ENCODE results near the gene GTSE1. TPM values are rescaled to one million over a fixed set of nuclear protein-coding genes. Genes with fewer than 3 reads are reported as not detected.

Gene GTSE1
- polyA plus RNA-seq, 2 of the 4 experiments (the other 2 are of a cell fraction), result 11.5 to 25.7 TPM

DNA sequence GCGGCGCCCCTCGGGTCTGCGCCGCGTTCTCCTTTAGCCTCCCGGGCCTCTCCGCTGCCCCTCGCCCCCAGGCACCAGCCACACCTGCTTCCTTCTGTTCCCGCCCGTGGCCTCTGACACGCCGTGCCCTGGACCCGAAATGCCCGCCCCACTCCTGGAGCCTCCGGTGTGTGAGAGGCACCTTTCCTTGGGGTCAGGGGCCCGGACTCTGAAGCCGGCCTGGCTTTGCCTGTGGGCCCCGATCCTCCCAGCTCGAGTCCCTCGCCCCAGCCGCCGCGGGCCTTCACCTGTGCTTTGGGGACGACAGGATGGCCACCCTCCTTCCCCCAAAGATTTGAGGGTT is 45.9 kb upstream of the GTSE1 start:
- no peak for FAIRE-seq
- Histone ChIP-seq H3K4me3 (peak overlapping the region; percentile 96), H3K4me1 (peaks cover 5% of the 10 kb centered on the region; the same call in 1 of the 3 replicates), H3K9me3 (no peaks in the 10 kb centered on the region), H3K4me2 (peak overlapping the region; percentile 96), H3K27ac (peak overlapping the region; percentile 95 to 96)
- no peak for TF ChIP-seq JUN (IDR thresholded peaks at IDR 0.05)
- TF ChIP-seq HEYL (CRISPR knock-in tag; IDR thresholded peaks at IDR 0.05), result no peak
- TF ChIP-seq, protein P1, sequence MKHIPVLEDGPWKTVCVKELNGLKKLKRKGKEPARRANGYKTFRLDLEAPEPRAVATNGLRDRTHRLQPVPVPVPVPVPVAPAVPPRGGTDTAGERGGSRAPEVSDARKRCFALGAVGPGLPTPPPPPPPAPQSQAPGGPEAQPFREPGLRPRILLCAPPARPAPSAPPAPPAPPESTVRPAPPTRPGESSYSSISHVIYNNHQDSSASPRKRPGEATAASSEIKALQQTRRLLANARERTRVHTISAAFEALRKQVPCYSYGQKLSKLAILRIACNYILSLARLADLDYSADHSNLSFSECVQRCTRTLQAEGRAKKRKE (CRISPR knock-in tag; IDR thresholded peaks at IDR 0.05; ENCODE audit: low read depth), result no peak
- TF ChIP-seq TP53 (CRISPR knock-in tag; IDR thresholded peaks at IDR 0.05), result no peak
- no peak for TF ChIP-seq NPAS2 (CRISPR knock-in tag; IDR thresholded peaks at IDR 0.05; ENCODE audit: borderline replicate concordance)
- TF ChIP-seq, protein P2, sequence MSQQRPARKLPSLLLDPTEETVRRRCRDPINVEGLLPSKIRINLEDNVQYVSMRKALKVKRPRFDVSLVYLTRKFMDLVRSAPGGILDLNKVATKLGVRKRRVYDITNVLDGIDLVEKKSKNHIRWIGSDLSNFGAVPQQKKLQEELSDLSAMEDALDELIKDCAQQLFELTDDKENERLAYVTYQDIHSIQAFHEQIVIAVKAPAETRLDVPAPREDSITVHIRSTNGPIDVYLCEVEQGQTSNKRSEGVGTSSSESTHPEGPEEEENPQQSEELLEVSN (IDR thresholded peaks at IDR 0.05; ENCODE audit: borderline replicate concordance, low read depth), result no peak
- TF ChIP-seq JUNB (IDR thresholded peaks at IDR 0.05), result no peak
- no peak for TF ChIP-seq FOSL2 (IDR thresholded peaks at IDR 0.05)
- no peak for TF ChIP-seq FOSL2 (CRISPR knock-in tag; IDR thresholded peaks at IDR 0.05)
- TF ChIP-seq KDM1A (IDR thresholded peaks at IDR 0.05; ENCODE audit: low read depth), result no peak
- no peak for TF ChIP-seq CEBPB (IDR thresholded peaks at IDR 0.05)
- no peak for TF ChIP-seq ZC3H11A (IDR thresholded peaks at IDR 0.05)
- TF ChIP-seq HDAC2 (IDR thresholded peaks at IDR 0.05), result no peak
- no peak for TF ChIP-seq RFX5 (IDR thresholded peaks at IDR 0.05)
- TF ChIP-seq EHMT2 (IDR thresholded peaks at IDR 0.05; ENCODE audit: low read depth), result no peak
- no peak for TF ChIP-seq MYC (IDR thresholded peaks at IDR 0.05; ENCODE audit: borderline replicate concordance, low read length)
- peak in 1 of 2 experiments; percentile 35; a peak in 3 of 6 replicates for ATAC-seq
- DNase-seq (ENCODE audit: low read depth in 1 of 2, low spot score in 1 of 2), result no peak
- CTCF ChIA-PET, result interaction anchor here (1.0 to 1.3 kb wide), 2 partner anchors 25 to 129 kb away, joined by 3 to 6 read pairs; no protein-coding TSS in a partner anchor
- 0% methylated on average over 1 of the region's 25 CpGs for WGBS (ENCODE audit: missing lambda C conversion rate)
- POLR2A ChIA-PET, result interaction anchor here (1.0 kb wide), 1 partner anchor 17 kb away, joined by 6 read pairs; the partner anchor contains the start of gene TTC38

DNA sequence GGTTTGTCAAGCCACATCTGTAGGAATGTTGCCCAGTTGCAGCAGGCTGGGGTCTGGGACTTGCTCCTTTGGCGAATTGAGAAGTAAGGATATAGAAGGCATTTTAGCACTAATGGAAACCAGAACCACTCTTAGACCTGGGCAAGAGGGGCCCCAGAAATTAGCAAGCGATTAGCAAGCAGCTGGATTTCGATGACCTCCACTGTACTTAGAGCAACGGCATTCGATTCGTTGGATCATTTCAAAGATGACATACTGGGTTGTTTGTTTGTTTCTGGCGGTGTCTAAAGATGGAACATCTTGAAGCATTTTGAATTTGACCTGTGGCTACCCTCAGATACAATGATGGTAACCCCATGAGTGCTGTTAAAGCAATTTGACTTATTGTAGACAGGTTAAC is 45.4 kb upstream of the GTSE1 start:
- H3K27ac ChIP-seq, result peak overlapping the region in 1 of 2 experiments; percentile 96; a peak in 3 of 6 replicates
- FAIRE-seq (no peak), DNase-seq (ENCODE audit: low read depth in 1 of 2, low spot score in 1 of 2) (no peak), ATAC-seq (no peak)
- ChIA-PET POLR2A (no interaction called here), CTCF (no interaction called here)
- H3K9me3 ChIP-seq, result no peaks in the 10 kb centered on the region
- 95% methylated on average over 7 of the region's 7 CpGs for WGBS (ENCODE audit: missing lambda C conversion rate)
- peaks cover 5% of the 10 kb centered on the region; the same call in 1 of the 3 replicates for H3K4me1 ChIP-seq
- H3K4me3 ChIP-seq, result peak overlapping the region; percentile 96; the same call in 2 of the 3 replicates
- peak overlapping the region; percentile 96 for H3K4me2 ChIP-seq
- TF ChIP-seq, protein P3, sequence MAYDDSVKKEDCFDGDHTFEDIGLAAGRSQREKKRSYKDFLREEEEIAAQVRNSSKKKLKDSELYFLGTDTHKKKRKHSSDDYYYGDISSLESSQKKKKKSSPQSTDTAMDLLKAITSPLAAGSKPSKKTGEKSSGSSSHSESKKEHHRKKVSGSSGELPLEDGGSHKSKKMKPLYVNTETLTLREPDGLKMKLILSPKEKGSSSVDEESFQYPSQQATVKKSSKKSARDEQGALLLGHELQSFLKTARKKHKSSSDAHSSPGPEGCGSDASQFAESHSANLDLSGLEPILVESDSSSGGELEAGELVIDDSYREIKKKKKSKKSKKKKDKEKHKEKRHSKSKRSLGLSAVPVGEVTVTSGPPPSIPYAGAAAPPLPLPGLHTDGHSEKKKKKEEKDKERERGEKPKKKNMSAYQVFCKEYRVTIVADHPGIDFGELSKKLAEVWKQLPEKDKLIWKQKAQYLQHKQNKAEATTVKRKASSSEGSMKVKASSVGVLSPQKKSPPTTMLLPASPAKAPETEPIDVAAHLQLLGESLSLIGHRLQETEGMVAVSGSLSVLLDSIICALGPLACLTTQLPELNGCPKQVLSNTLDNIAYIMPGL (CRISPR knock-in tag; IDR thresholded peaks at IDR 0.05; ENCODE audit: borderline replicate concordance), result no peak
- TF ChIP-seq, protein P4, sequence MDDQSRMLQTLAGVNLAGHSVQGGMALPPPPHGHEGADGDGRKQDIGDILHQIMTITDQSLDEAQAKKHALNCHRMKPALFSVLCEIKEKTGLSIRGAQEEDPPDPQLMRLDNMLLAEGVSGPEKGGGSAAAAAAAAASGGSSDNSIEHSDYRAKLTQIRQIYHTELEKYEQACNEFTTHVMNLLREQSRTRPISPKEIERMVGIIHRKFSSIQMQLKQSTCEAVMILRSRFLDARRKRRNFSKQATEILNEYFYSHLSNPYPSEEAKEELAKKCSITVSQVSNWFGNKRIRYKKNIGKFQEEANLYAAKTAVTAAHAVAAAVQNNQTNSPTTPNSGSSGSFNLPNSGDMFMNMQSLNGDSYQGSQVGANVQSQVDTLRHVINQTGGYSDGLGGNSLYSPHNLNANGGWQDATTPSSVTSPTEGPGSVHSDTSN (IDR thresholded peaks at IDR 0.05), result no peak
- TF ChIP-seq RFX5 (IDR thresholded peaks at IDR 0.05) (no peak), CEBPB (IDR thresholded peaks at IDR 0.05) (no peak), FOXS1 (CRISPR knock-in tag; IDR thresholded peaks at IDR 0.05) (no peak), HOXA7 (CRISPR knock-in tag; IDR thresholded peaks at IDR 0.05) (no peak)
- TF ChIP-seq, protein P1 (CRISPR knock-in tag; IDR thresholded peaks at IDR 0.05; ENCODE audit: low read depth), result no peak
- TF ChIP-seq, protein P2 (IDR thresholded peaks at IDR 0.05; ENCODE audit: borderline replicate concordance, low read depth), result no peak
